Right lobe of liver (tissue), 6 donors: ENCODE results near the gene SEMA4F. TPM values are rescaled to one million over a fixed set of nuclear protein-coding genes. Genes with fewer than 3 reads are reported as not detected.
A peak's percentile ranks its signal among the peaks of the same experiment; 100 is the strongest.

ENCODE experiments used
- ATAC-seq, 4 donors: fragments of 200-7000 bp; cut with Tn5 transposase; one replicate each; pipeline ENCODE4 v1.9.1; 2020; ENCODE audit warnings: mild to moderate bottlenecking in 4 of 4, moderate library complexity in 4 of 4
- DNase-seq, 3 donors: peaks; one replicate each; pipeline ENCODE4 v3.0.0-alpha.2; 2020
- H3K27ac ChIP-seq, 3 donors: fragments of 200-600 bp; one replicate each; pipeline ENCODE4 v1.8.0; 2022
- H3K27me3 ChIP-seq, 2 donors: fragments of 200-600 bp; one replicate each; pipeline ENCODE4 v1.8.0; 2022
- H3K36me3 ChIP-seq, 4 donors: fragments of 200-600 bp; sonication (generic) in 1 of 4; one replicate each; pipeline versions ENCODE4 v1.5.1 to v1.8.0; 2017 to 2022; ENCODE audit warnings: control low read depth in 1 of 4
- H3K4me1 ChIP-seq, 4 donors: fragments of 200-600 bp; sonication (generic) in 1 of 4; one replicate each; pipeline versions ENCODE4 v1.5.1 to v1.8.0; 2017 to 2022; ENCODE audit warnings: control low read depth in 1 of 4
- H3K4me3 ChIP-seq, 3 donors: fragments of 200-600 bp; one replicate each; pipeline ENCODE4 v1.8.0; 2022
- H3K9me3 ChIP-seq, 4 donors: fragments of 200-600 bp; sonication (generic) in 1 of 4; one replicate each; pipeline versions ENCODE4 v1.5.1 to v1.8.0; 2017 to 2022; ENCODE audit warnings: control low read depth in 1 of 4
- POLR2A ChIP-seq: fragments of 450-650 bp; IDR thresholded peaks from one replicate; pipeline ENCODE4 v1.6.1; 2017; ENCODE audit warnings: antibody characterized with exemption, mild to moderate bottlenecking
- WGBS: methylation state at CpG from one replicate; pipeline ENCODE4 v1.1.6; 2018; ENCODE audit warnings: low coverage, low lambda C conversion rate; ENCODE audit not compliant: insufficient coverage; ENCODE audit errors: missing lambda C conversion rate; 5-methylcytosine and 5-hydroxymethylcytosine counted together
- intact Hi-C, 2 donors: fragments of 100-400 bp; cut with DNase I; formaldehyde crosslinking; loops; one replicate each; pipeline versions ENCODE4 v1.11.2 to v1.14.1; 2022
- total RNA-seq, 6 experiments: library from RNA; depleted of rRNA in 2 of 6; stranded (reverse); fragments of >200 nt in 2 of 6; fragmentation: NEBNext Ultra II Directional in 3 of 6; extraction: Animal tissue kit (Norgen Biotek cat#: 25700) in 3 of 6; gene quantifications; one replicate each; pipeline versions ENCODE4 v1.1.0 to v1.2.4, GENCODE V29; 2016 to 2023
- TF ChIP-seq, protein P1 (sequence below), 4 donors: fragments of 200-600 bp in 3 of 4; fragments of 450-650 bp in 1 of 4; IDR thresholded peaks; one replicate each; pipeline versions ENCODE4 v1.5.1 to v1.8.0; 2016 to 2022; ENCODE audit warnings: antibody characterized with exemption in 4 of 4, mild to moderate bottlenecking in 2 of 4
- donor health status: DM: no; HTN: yes; CAD: no.
- donor health status: DM: no; HTN: no; CAD: no.
- donor health status: DM: no; HTN: no; CAD: no.
- donor health status: DM: no; HTN: yes; CAD: no.
- donor health status: DM: no; HTN: yes; CAD: no.

SEMA4F gene
- total RNA-seq, 6 experiments from 2014 or later, result 1.1 to 2.3 (median 1.6) TPM

DNA sequence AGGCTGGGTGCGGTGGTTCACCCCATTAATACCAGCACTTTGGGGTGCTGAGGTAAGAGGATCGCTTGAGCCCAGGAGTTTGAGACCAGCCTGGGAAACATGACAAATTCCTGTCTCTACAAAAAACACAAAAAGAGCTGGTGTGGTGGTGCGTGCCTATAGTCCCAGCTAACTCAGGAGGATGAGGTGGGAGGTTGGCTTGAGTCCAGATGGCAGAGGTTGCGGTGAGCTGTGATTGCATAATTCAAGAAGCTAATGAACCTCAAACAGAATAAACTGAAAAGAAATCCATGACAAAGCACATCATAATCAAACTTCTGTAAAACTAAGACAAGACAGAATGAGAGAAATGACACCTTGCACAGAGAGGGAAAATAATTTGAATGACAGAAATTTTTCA, 54.8 kb downstream of the SEMA4F start:
- intact Hi-C loops, result no loop called here
- TF ChIP-seq, protein P1, sequence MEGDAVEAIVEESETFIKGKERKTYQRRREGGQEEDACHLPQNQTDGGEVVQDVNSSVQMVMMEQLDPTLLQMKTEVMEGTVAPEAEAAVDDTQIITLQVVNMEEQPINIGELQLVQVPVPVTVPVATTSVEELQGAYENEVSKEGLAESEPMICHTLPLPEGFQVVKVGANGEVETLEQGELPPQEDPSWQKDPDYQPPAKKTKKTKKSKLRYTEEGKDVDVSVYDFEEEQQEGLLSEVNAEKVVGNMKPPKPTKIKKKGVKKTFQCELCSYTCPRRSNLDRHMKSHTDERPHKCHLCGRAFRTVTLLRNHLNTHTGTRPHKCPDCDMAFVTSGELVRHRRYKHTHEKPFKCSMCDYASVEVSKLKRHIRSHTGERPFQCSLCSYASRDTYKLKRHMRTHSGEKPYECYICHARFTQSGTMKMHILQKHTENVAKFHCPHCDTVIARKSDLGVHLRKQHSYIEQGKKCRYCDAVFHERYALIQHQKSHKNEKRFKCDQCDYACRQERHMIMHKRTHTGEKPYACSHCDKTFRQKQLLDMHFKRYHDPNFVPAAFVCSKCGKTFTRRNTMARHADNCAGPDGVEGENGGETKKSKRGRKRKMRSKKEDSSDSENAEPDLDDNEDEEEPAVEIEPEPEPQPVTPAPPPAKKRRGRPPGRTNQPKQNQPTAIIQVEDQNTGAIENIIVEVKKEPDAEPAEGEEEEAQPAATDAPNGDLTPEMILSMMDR (IDR thresholded peaks at IDR 0.05), result no peak
- TF ChIP-seq POLR2A, result no peak
- WGBS, result 33% methylated on average over 3 of the region's 4 CpGs
- Histone ChIP-seq H3K4me3 (no peak overlapping the region), H3K36me3 (no peaks in the 10 kb centered on the region), H3K4me1 (no peaks in the 10 kb centered on the region), H3K27me3 (no peaks in the 10 kb centered on the region), H3K9me3 (no peaks in the 10 kb centered on the region), H3K27ac (no peak overlapping the region)
- DNase-seq, result no peak
- ATAC-seq, result no peak

DNA sequence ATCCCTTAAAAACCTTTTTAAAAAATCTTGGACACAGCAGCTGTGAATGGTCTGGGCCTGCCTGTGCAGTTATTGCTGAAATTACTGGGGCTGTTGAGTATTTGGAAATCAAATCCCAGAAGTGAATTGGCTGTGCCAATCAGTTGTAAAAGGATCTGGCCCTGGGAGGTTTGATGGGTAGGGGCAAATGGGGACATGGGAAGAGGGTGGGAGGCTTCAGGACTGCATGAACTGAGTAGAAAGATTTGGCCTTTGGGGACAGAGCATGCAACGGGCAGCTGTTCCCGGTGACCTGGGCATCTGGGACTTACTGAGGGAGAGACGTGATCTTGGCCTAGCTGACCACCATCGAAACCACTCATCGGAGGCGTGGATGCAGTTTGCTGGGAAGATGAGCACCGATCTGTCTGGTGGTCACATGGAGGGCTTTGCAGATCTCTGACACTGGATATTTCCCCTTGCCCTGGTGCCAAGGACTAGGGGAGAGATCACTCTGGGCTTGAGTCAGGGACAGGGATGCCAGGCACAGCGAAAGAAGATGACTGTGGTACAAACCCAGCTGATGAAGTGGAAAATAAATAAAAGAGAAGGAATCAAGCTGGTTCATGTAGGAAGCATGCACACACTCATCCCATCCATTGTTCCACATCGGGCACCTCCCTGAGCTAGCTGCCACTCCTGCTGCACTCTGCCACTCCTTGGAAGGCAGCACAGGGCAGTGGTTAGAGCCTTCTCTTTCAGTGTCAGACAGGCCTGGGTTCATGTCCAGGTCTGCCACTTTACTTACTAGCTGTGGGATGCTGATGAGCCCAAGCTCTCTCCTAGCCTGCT, 58.4 kb downstream of the SEMA4F start:
- no peak for ATAC-seq
- intact Hi-C loops, result loop anchor here in 1 of 2 donors (10.0 kb wide), 1 partner anchor 162 kb away; no protein-coding TSS in a partner anchor
- no peak for DNase-seq

DNA sequence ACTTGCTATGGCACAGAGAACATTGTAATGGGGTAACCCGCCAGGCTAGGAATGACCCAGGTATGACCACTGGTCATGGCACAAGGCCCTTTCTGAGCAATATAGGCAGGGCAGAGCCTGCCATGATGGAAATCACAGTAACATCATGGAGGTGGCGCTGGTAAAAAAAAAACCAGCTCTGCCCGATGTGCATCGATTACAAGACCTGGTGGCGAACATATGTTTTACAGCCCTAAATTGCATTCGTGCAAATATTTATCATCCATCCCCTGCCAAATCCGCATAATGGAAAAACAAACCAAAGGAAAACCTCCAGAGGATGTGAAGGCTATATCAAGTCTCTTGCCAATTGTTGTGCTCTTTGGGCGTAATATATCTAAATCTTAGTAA, 60.6 kb downstream of the SEMA4F start:
- Histone ChIP-seq H3K4me1 (peaks cover 0 to 6% (median 0%) of the 10 kb centered on the region in 4 donors), H3K9me3 (no peaks in the 10 kb centered on the region), H3K27me3 (no peaks in the 10 kb centered on the region), H3K36me3 (no peaks in the 10 kb centered on the region), H3K4me3 (no peak overlapping the region), H3K27ac (no peak overlapping the region)
- 15% methylated on average over 8 of the region's 8 CpGs for WGBS
- DNase-seq (no peak), ATAC-seq (no peak)
- no peak for TF ChIP-seq POLR2A
- TF ChIP-seq, protein P1 (IDR thresholded peaks at IDR 0.05), result no peak
- intact Hi-C loops, result loop anchor here (5.0 to 10.0 kb wide), 2 partner anchors 160 to 163 kb away; no protein-coding TSS in a partner anchor

More for the DNA sequence above, 58.4 kb downstream of the SEMA4F start:
- WGBS, result 79% methylated on average over 7 of the region's 9 CpGs
- TF ChIP-seq POLR2A, result no peak
- TF ChIP-seq, protein P1 (IDR thresholded peaks at IDR 0.05), result no peak
- H3K27me3 ChIP-seq, result no peaks in the 10 kb centered on the region
- no peaks in the 10 kb centered on the region for H3K36me3 ChIP-seq
- H3K27ac ChIP-seq, result no peak overlapping the region
- H3K9me3 ChIP-seq, result no peaks in the 10 kb centered on the region
- H3K4me1 ChIP-seq, result peaks cover 0 to 6% (median 0%) of the 10 kb centered on the region in 4 donors
- no peak overlapping the region for H3K4me3 ChIP-seq

DNA sequence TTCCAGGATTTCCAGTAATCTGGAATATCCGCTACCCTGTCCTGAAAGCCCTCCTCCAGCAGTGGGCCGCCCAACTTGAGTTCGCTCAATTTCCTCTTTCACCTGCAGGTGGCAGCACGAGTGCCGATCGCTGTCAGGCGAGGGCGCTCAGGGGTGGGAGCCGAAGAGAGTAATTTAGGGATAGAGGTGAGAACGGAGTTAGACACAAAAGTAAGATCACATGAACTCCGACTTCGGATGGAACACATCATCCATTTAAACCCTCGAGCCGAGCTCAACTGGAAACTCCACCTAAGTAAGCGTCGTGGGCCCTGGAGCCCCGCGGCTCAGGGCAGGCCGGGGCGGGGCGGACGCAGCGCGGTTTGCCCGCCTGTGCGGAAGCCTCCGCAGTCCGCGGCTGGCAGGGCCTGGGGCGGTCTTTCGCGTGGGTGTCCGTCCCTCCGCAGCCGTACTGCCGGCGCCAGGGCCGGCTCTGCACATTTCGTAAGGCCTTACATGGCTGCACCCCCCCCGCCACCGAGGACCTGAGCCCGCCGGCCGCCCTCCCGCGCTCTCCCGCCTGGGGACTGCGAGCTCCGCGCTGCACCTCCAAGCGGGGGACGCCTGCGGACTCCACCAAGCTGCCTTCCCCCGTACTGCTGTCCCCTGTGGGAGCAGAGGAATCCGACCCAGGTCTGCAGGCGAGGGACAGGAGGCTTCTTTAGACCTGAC, 61.2 kb downstream of the SEMA4F start:
- TF ChIP-seq POLR2A, result no peak
- TF ChIP-seq, protein P1 (IDR thresholded peaks at IDR 0.05), result peak; percentile 74 to 90 (median 86)
- DNase-seq (peak; percentile 82 to 85 (median 83)), ATAC-seq (peak; percentile 95 to 98 (median 98))
- Histone ChIP-seq H3K27me3 (no peaks in the 10 kb centered on the region), H3K4me3 (peak overlapping the region; percentile 34 to 61 (median 50)), H3K36me3 (no peaks in the 10 kb centered on the region), H3K27ac (no peak overlapping the region), H3K9me3 (no peaks in the 10 kb centered on the region), H3K4me1 (peaks cover 0 to 6% (median 0%) of the 10 kb centered on the region in 4 donors)
- intact Hi-C loops, result loop anchor here (5.0 to 10.0 kb wide), 2 partner anchors 160 to 162 kb away; no protein-coding TSS in a partner anchor
- 1% methylated on average over 29 of the region's 56 CpGs for WGBS
